Stimulated activated CD4-positive, alpha-beta T cell treated with anti-CD3 and anti-CD28 coated beads, Interleukin-1b, Interleukin-23, amount 100 ng/mL, for 48 hours (primary cell): ENCODE measurements around the gene PRM1.

ENCODE experiments used
- DNase-seq: peaks from one replicate; pipeline ENCODE4 v3.0.0-alpha.2; 2020

Gene PRM1

DNA sequence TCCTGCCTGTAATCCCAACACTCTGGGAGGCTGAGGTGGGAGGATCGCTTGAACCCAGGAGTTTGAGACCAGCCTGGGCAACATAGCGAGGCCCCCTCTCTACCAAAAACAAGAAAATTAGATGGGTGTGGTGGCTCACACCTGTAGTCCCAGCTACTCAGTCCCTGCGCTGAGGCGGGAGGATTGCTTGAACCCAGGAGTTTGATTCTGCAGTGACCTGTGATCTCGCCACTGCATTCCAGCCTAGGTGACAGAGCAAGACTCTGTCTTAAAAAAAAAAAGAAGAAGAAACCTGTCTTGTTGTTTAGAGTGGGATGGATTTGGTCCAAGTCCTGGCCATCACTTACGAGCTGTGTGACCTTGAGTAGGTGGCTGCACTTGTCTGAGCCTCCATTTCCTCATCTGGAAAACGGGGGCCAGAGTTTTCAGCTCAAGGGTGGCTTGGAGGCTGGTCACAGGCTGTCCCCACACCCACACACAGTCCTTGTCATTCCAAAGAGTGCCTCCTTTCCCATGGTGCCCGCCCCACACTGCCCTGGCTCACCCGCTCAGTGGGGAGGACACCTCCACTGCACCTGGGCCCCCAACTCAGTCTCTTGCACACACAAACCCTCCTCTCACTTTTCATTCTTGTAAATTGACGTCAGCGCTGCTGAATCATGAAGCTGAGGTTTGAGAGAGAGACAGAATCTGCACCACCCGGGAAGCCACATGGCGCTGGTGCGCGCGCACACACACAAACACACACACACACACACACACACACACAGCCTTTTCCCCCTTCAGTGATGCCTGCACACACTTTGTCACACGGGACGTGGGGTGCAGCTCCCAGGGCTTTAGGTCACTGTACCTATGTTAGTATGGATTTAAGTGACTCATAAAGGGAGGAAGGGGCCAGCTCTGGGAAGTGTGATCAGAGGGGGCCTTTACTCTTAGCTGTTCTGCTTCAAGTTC, 29.3 kb downstream of the PRM1 start:
- peak; percentile 90 for DNase-seq

DNA sequence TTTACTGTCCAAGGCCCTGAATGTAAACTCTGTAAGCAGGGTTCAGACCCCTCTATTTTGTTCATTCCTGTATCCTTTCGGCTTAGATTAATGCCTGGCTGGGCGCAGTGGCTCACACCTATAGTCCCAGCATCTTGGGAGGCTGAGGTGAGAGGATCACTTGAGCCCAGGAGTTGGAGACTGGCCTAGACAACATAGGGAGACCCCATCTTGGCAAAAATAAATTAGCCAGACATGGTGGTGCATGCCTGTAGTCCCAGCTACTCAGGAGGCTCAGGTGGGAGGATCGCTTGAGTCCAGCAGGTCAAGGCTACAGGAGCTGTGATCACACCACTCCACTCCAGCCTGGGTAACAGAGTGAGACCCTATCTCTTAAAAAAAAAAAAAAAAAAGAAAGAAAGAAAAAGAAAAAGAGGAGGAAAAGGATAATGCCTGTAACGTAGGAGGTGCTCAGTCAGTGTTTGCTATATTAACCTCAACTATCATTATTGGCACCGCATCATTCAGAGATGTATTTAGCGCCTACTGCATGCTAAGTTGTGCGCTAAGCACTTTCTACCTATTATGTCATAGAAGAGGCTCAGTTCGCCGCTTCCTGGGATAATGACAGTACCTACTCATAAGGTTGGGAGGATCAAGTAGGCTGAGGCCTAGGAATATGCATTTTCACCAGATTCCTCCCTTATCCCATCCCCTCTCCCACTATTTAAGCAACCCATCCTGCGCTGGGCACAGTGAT, 30.2 kb downstream of the PRM1 start:
- DNase-seq: no peak

DNA sequence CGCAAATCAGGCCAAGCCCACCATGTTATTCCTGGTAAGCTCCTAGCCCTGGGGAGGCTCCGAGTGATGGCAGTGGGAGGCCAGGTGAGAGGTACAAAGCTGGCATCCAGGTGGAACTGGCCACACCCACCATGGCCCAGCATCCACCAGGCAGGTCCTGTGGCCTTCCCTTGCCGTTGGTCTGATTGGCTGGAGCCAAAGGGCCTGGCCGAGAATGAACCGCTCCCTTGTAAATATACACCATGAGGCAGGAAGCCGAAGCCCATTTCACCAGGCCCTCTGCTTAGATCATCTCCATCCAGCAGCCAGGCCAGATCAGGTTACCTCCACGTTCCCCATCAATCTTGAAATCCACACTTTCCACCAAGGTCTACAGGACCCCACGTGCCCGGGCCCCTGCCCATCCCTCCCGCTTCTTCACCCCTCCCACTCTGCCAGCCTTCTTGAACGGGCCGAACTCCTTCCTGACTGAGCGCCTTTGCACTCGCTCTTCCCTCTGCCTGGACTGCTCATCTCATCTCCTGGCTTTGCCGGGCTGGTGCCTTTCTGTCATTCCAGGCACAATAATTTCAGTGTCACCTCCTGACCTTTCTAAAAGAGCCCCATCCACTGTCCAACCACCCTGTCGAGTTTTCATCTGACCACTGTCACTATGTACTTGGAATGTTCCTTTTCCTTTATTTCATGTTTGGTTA, 30.9 kb downstream of the PRM1 start:
- no peak for DNase-seq

- DNase-seq: no peak
Observed at GRCh38 chr16:11249233-11250061, 31.7 kb downstream of the PRM1 start.

- DNase-seq: peak; percentile 69
Observed at GRCh38 chr16:11248133-11248532, 33.0 kb downstream of the PRM1 start.

GRCh38 chr16:11245988-11246387, 35.1 kb downstream of the PRM1 start:
- no peak for DNase-seq

DNA sequence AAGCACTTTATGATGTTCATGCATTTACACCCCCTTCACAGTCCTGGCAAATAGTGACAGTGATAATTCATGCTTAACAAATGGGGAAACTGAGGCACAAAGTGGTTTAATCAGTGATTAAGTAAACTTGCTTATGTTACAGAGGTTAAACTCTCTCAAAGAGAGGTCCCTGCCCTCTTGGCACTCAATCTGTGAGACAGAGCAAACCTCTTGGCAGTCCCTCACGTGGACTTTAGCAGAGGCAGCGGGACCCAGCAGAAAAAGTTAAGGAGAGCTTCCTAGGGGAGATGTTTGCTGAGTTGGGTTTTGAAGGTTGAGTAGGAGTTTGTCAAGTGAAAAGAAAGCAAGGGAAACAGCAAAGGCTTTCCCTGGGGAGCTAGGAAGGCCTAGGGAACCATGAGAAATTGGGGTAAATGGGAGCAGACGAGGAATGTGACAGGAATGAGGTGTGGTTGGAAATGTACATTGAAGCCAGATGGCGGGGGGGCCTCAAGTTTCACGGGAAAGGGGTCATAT, 35.9 kb downstream of the PRM1 start:
- DNase-seq: no peak

GRCh38 chr16:11242658-11243057, 38.5 kb downstream of the PRM1 start:
- DNase-seq: no peak

DNA sequence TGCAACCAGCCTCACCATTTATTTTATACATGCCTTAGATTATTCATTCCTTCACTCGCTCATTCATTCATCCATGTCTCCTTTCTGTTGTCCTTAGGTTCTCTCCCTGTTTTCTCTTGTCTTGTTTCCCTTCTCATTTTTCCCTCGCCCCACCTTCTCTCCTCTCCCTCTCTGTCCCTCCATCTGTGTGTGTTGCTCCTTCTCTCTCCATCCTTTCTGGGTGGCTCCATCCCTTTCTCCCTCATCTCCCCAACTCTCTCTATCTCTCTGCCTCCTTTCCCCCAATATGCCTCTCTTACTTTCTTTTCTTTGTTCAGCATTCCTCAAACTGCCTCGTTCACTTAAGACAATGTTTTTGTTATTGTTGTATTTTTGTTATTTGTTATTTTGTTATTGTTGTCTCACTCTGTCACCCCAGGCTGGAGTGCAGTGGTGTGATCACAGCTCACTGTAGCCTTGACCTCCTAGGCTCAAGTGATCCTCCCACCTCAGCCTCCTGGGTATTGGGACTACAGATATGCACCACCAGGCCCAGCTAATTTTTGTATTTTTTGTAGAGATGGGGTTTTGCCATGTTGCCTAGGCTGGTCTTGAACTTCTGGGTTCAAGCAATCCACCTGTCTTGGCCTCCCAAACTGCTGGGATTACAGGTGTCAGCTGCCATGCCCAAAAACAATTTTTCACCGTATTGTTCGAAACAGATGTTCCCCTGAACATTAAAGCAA, 39.5 kb downstream of the PRM1 start:
- DNase-seq: no peak

GRCh38 chr16:11240636-11241473, 40.3 kb downstream of the PRM1 start:
- DNase-seq: no peak

GRCh38 chr16:11239644-11240632, 41.2 kb downstream of the PRM1 start:
- no peak for DNase-seq

DNA sequence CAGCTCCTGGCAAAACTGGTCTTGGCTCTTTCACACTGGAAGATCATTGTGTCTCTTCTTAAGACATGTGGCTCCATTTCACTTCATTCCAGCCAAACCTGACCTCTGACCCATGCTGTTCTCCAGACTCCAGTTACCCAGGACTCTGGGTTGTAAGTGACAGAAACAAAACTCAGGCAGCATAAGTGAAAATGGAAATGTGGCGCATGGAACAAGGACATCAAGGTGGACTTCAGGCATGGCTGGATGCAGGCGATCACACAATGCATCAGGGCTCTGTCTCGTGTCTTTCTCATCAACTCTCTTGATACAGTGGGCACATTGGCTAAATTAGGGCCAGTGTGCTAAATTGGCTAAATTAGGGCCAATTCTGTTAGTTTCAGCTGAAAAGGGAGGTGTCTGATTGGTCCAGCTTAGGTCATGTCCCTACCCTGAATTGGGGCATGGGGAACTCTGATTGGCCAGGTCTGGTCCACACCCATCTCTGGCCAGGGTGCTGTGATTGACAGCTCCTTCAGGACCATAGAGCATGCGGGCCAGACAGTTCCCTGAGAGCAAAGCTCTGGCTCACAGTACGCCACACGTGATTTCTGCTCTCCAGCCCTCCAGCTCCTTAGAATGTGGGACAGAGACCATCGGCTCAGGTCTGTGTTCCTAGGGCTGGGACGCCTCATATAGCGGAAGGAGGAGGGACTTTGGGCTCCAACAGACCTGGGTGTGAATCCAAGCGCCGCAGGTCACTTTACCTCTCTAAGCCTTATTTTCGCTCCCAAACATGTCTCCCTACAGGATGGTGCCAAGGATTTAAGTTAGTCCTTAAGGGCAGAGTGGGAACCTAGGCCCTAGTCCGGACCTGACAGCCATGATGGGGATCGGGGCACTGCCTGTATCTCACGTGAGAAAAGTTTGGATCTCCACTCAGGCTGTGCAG, 42.6 kb downstream of the PRM1 start:
- DNase-seq: no peak

- DNase-seq: no peak
Observed at GRCh38 chr16:11236461-11237254, 44.5 kb downstream of the PRM1 start.

- no peak for DNase-seq
Observed at GRCh38 chr16:11235703-11235991, 45.5 kb downstream of the PRM1 start.

- DNase-seq: no peak
Observed at GRCh38 chr16:11234884-11235702, 46.0 kb downstream of the PRM1 start.

DNA sequence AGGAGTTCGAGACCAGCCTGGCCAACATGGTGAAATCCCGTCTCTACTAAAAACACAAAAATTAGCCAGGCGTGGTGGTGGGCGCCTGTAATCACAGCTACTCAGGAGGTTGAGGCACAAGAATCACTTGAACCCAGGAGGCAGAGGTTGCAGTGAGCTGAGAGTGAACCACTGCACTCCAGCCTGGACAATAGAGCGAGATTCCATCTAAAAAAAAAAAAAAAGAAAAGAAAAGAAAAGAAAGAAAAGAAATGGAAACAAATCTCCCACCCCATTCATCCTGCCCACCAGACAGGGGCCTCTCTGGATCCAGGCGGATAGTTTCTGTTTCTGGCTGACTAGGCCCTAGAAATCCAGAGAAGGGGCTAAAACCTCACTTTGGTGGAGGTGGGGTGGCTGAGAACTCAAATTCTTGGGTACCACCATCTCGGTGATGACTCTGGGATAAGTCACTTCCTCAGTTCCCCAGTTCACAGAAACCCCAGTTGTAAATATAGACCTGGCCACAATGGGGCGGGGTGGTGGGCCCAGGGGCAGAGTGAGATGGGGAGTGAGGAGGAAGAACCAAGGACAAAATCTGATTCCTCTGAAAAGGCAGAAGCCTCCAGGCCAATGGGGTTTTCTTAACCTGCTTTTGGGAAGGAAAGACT, 47.3 kb downstream of the PRM1 start:
- peak; percentile 90 for DNase-seq
